HEK293T (cell line): ENCODE results near the gene SLC6A5.

Experiments used
- CTCF ChIA-PET: fragments of 350-600 bp; formaldehyde crosslinking; extraction: SDS; loops from one replicate; lab custom pipeline; 2021; ENCODE audit warnings: antibody characterized with exemption, inconsistent platforms; lab: Yijun Ruan, JAX
- POLR2A ChIA-PET: fragments of 350-600 bp; formaldehyde crosslinking; extraction: SDS; loops from one replicate; lab custom pipeline; 2020; ENCODE audit warnings: antibody characterized with exemption, inconsistent platforms; lab: Yijun Ruan, JAX
- DNase-seq: peaks from one replicate; pipeline ENCODE4 v3.0.0; 2012; ENCODE audit warnings: mixed read lengths; ENCODE audit errors: extremely low spot score
- ARNT ChIP-seq: fragments of 450-650 bp; IDR thresholded peaks from 2 replicates; pipeline ENCODE4 v1.6.1; 2017; ENCODE audit warnings: mild to moderate bottlenecking
- BHLHE40 ChIP-seq: fragments of 450-650 bp; IDR thresholded peaks from 2 replicates; pipeline ENCODE4 v1.6.1; 2016; ENCODE audit warnings: mild to moderate bottlenecking, moderate library complexity, borderline replicate concordance
- CTBP1 ChIP-seq: fragments of 450-650 bp; IDR thresholded peaks from 2 replicates; pipeline ENCODE4 v1.6.1; 2016; ENCODE audit warnings: borderline replicate concordance
- ELF4 ChIP-seq: fragments of 450-650 bp; IDR thresholded peaks from 2 replicates; pipeline ENCODE4 v1.6.1; 2017; ENCODE audit warnings: antibody characterized with exemption
- FOXA1 ChIP-seq: fragments of 450-650 bp; IDR thresholded peaks from 2 replicates; pipeline ENCODE4 v1.6.1; 2016; ENCODE audit warnings: mild to moderate bottlenecking
- FOXK2 ChIP-seq: fragments of 450-650 bp; IDR thresholded peaks from 2 replicates; pipeline ENCODE4 v1.6.1; 2016; ENCODE audit warnings: mild to moderate bottlenecking
- FOXM1 ChIP-seq: fragments of 450-650 bp; IDR thresholded peaks from 2 replicates; pipeline ENCODE4 v1.6.1; 2017; ENCODE audit warnings: mild to moderate bottlenecking, borderline replicate concordance
- HDGF ChIP-seq: fragments of 450-650 bp; IDR thresholded peaks from 2 replicates; pipeline ENCODE4 v1.6.1; 2017; ENCODE audit warnings: antibody characterized with exemption, borderline replicate concordance
- L3MBTL2 ChIP-seq: fragments of 450-650 bp; conservative IDR thresholded peaks from 2 replicates; pipeline ENCODE4 v1.6.1; 2016; ENCODE audit warnings: mild to moderate bottlenecking
- LEF1 ChIP-seq: fragments of 450-650 bp; IDR thresholded peaks from 2 replicates; pipeline ENCODE4 v1.6.1; 2017; ENCODE audit warnings: mild to moderate bottlenecking, borderline replicate concordance
- NFRKB ChIP-seq: fragments of 450-650 bp; IDR thresholded peaks from 2 replicates; pipeline ENCODE4 v1.6.1; 2016; ENCODE audit warnings: mild to moderate bottlenecking, moderate library complexity
- SP1 ChIP-seq: fragments of 450-650 bp; IDR thresholded peaks from 2 replicates; pipeline ENCODE4 v1.6.1; 2017
- SUZ12 ChIP-seq: fragments of 450-650 bp; IDR thresholded peaks from 2 replicates; pipeline ENCODE4 v1.6.1; 2016; ENCODE audit warnings: mild to moderate bottlenecking
- TARDBP ChIP-seq: fragments of 450-650 bp; IDR thresholded peaks from 2 replicates; pipeline ENCODE4 v1.6.1; 2016
- ZNF384 ChIP-seq: fragments of 450-650 bp; IDR thresholded peaks from 2 replicates; pipeline ENCODE4 v1.6.1; 2016
- TF ChIP-seq, protein P1 (sequence below): fragments of 450-650 bp; IDR thresholded peaks from 2 replicates; pipeline ENCODE4 v1.6.1; 2016

The SLC6A5 gene

DNA sequence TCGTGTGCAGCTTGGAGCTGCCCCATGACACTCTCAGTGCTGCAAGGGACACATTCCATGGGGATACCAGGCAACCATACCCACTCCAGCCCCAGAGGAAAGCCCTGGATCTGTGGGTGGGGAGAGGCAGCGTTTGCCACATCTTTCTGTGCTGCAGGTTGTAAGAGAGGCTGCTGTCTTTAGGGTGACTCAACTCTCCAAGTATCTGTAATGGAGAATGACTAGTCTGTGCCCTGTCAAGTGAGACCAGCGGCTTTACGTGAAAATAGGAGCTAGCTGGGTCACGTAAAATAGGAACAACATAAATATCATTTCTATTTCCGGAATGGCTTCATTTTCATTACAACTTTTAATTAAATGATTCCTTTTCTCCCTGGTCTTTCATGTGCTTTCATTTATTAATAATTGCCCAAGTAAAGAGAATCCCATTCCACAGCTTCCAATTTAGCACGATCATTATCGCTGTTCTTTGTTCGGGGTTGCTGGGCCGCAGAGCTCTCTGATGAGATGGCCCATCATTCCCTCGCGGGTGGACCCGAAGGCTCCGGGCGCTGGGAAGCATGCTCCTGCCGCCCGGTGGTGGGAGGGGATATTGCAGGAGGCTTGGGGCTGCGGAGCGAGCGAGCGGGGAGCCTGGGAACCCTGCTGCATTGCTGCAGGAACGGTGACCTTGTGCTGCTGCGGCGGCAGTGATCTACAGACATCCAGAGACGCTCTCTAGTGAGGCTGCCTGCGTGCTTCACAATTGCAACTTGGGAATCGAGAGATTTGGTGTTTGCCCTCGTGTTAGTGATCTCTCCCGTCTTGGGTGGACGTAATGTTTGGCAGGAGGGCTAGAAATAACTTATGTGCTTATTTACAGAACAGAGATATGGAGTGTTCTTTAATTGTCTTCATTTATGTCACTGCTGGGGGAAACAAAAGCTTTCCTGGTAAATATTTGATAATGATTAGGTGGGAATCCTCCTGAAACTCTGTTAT lies 10.6 kb downstream of the SLC6A5 start:
- TF ChIP-seq ELF4, result no peak
- no peak for TF ChIP-seq SP1
- no peak for TF ChIP-seq SUZ12
- no peak for TF ChIP-seq NFRKB
- no peak for TF ChIP-seq FOXA1
- TF ChIP-seq ARNT, result no peak
- TF ChIP-seq, protein P1, sequence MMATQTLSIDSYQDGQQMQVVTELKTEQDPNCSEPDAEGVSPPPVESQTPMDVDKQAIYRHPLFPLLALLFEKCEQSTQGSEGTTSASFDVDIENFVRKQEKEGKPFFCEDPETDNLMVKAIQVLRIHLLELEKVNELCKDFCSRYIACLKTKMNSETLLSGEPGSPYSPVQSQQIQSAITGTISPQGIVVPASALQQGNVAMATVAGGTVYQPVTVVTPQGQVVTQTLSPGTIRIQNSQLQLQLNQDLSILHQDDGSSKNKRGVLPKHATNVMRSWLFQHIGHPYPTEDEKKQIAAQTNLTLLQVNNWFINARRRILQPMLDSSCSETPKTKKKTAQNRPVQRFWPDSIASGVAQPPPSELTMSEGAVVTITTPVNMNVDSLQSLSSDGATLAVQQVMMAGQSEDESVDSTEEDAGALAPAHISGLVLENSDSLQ, result no peak
- no peak for TF ChIP-seq LEF1
- no peak for TF ChIP-seq CTBP1
- no peak for TF ChIP-seq FOXM1
- ChIA-PET POLR2A (no interaction called here), CTCF (interaction anchor here (0.6 to 1.5 kb wide), 11 partner anchors 10 to 482 kb away, joined by 3 to 10 read pairs (median 3); partner anchors contain the start of gene SLC6A5)
- peak; percentile 85 for DNase-seq

DNA sequence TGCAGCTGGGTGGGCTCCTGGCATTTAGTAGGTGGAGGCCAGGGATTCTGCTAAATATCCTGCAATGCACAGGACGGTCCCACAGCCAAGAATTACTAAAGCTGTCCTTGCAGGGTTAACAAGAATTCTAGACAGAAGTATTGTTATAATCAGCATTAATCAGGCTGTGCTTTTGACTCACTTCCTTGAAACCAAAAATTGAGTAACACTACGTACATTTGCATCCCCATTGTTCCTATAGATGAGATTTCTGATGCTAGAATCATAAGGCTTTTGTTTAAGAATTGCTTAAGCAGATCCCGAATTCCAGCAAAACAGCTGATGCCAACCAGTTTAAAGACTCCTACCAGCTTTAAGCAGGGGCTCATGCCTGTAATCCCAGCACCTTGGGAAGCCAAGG lies 11.4 kb downstream of the SLC6A5 start:
- no peak for DNase-seq
- CTCF ChIA-PET, result interaction anchor here (0.6 to 1.4 kb wide), 3 partner anchors 11 to 483 kb away, joined by 3 to 4 read pairs (median 3); no protein-coding TSS in a partner anchor
- TF ChIP-seq FOXK2 (no peak), BHLHE40 (no peak), ZNF384 (no peak), CTBP1 (no peak), FOXA1 (no peak), SUZ12 (no peak), L3MBTL2 (no peak), HDGF (no peak)
- POLR2A ChIA-PET, result no interaction called here

DNA sequence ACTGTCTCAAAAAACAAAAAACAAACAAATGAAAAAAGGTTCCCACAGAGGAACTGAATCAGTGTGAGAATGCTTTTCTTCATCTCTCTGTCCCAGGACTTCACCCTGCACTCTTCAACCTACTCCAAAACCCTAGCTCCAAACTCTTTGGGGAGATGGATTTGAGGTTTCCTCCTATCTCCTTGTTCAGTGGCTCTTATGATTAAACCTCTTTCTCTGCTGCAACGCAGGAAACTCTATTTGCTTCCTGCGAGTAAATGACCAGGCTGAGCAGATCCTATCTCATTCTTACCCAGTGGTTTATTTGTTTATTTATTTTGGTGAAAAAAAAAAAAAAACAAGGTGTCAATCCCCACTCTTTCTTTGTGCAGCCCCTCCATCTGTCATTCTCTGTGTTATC lies 12.0 kb downstream of the SLC6A5 start:
- ChIA-PET CTCF (no interaction called here), POLR2A (no interaction called here)
- DNase-seq, result no peak

GRCh38 chr11:20611892-20612291 lies 12.5 kb downstream of the SLC6A5 start:
- ChIA-PET CTCF (no interaction called here), POLR2A (no interaction called here)
- DNase-seq, result no peak
- TF ChIP-seq HDGF, result no peak
- TF ChIP-seq FOXK2, result no peak
- no peak for TF ChIP-seq FOXA1
- TF ChIP-seq TARDBP, result no peak
- TF ChIP-seq ARNT, result no peak
- TF ChIP-seq BHLHE40, result no peak
- no peak for TF ChIP-seq SUZ12
- TF ChIP-seq NFRKB, result no peak
- TF ChIP-seq, protein P1, result no peak
- no peak for TF ChIP-seq LEF1
- no peak for TF ChIP-seq ZNF384
- TF ChIP-seq ELF4, result no peak
- no peak for TF ChIP-seq FOXM1
- no peak for TF ChIP-seq CTBP1
- no peak for TF ChIP-seq L3MBTL2

More for the DNA sequence above, 12.0 kb downstream of the SLC6A5 start:
- TF ChIP-seq FOXM1 (no peak), TARDBP (no peak), SUZ12 (no peak)

DNA sequence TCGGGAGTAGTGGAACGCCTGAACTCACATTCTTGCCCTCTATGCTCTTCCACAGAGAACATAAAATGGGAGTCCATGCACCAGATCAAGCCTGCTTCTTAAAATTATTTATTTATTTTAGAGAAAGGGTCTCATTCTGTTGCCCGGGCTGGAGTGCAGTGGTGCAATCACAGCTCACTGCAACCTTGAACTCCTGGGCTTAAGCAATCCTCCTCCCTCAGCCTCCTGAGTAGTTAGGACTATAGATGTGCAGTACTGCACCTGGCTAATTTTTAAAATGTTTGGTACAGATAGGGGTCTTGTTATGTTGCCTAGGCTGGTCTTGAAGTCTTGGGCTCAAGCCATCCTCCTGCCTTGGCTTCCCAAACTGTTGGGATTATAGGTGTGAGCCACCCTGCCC lies 13.0 kb downstream of the SLC6A5 start:
- POLR2A ChIA-PET, result no interaction called here
- DNase-seq, result no peak
- TF ChIP-seq FOXA1 (no peak), FOXK2 (no peak), HDGF (no peak), ARNT (no peak)
- CTCF ChIA-PET, result interaction anchor here (0.5 kb wide), 1 partner anchor 444 kb away, joined by 3 read pairs; no protein-coding TSS in a partner anchor

DNA sequence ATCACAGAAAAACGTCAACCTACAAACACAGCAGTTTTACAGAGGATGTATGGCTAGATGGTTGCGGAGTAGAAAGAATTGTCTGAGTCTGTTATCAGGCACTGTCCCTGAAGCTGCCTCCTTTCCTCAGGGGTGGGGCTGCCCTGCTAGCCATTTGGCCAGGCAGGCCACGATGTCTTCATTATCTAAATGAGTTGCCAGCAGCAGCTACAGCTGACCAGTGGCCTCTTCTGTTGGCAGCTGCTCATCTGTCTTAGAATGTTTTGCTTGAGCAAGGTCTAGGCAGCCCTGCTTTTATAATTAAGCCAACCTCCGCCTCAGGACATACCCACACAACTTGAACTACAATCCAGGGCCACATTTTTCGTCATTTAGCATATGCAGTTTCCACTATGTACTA lies 17.5 kb downstream of the SLC6A5 start:
- DNase-seq, result no peak
- TF ChIP-seq LEF1, result no peak
- no peak for TF ChIP-seq ELF4
- no peak for TF ChIP-seq ARNT
- no peak for TF ChIP-seq FOXA1
- no peak for TF ChIP-seq FOXK2
- TF ChIP-seq L3MBTL2, result no peak
- no peak for TF ChIP-seq ZNF384
- no peak for TF ChIP-seq TARDBP
- TF ChIP-seq HDGF, result no peak
- ChIA-PET CTCF (no interaction called here), POLR2A (no interaction called here)

DNA sequence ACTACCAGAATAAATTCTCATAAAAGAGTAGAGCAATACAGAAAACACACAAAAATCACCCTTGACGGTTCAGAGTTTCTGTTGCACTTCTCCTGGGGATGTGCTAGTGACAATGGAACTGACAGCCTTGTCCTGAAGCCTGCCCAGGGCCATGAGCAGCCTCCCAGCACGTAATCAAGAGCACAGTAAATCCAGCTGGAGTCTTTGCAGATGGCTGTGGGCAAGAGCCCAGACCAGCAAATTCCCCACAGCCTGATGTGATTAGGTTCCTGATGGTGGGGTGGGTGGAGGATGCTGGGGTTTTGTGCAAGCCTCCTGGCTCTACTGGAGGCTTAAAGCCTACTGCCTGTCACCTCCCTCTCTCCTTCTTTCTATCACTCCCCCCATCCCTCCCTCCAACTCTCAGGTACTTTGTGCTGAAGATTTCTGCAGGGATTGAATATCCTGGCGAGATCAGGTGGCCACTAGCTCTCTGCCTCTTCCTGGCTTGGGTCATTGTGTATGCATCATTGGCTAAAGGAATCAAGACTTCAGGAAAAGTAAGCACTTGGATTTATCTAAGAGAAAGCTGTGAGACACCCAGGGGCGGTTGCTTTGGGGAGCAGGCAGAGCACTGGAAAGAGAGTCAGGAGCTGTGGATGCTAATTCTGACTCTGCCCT lies 18.1 kb downstream of the SLC6A5 start:
- POLR2A ChIA-PET, result no interaction called here
- DNase-seq, result no peak
- TF ChIP-seq SP1 (no peak), CTBP1 (no peak), ELF4 (no peak), SUZ12 (no peak), FOXM1 (no peak), L3MBTL2 (no peak), ARNT (no peak), FOXA1 (no peak), LEF1 (no peak), ZNF384 (no peak), TARDBP (no peak), FOXK2 (no peak), BHLHE40 (no peak), NFRKB (no peak), HDGF (no peak)
- TF ChIP-seq, protein P1, result no peak
- CTCF ChIA-PET, result no interaction called here
